Activated CD4-positive, alpha-beta T cell treated with anti-CD3 and anti-CD28 coated beads, Interleukin-2, amount 50 U/mL, for 1 hour (primary cell): ENCODE data around the gene GABPB1.

Source experiments
- DNase-seq: peaks from one replicate; pipeline ENCODE4 v3.0.0-alpha.2; 2020

The GABPB1 gene

DNA sequence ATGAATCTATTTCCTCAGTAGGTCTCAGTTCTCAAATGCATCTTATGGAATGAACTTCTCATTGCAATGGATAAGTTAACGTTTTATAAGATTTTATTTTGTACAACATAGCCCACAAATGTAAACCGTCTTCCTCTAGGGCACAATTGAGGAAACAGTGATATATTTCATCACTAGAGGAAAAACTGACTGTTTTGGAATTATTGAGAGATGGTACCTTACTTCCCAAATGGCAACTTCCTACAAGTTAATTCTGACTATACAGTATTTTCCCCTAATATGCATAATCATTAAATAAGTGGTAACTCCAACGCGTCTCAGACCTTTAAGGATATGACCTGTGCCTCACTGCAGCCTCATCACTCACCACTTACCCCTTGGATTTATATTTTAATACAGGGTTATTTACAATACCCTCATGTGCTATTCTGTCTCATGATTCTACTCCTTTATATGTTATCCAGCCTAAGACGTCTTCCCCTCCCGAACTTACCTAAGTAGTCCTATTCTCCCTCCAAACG, 13.3 kb downstream of the GABPB1 start:
- DNase-seq: no peak

GRCh38 chr15:50340416-50340815, 14.6 kb downstream of the GABPB1 start:
- no peak for DNase-seq

DNA sequence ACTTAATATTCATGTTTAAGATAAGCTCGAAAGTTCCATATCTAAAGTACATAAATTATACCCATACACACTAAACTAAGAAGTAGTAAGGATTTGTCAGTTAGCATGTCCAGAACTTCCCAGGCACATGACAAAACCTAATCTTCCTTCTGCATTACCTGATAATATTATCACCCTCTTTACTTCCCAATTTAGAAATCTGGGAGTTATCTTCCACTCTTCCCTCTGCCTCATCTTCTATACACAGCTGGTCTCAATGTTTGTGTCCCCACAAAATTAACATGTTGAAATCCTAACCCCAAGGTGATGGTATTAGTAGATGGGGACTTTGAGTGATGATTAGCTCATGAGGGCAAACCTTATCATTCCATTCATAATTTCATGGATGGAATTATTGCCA, 15.3 kb downstream of the GABPB1 start:
- DNase-seq: no peak

GRCh38 chr15:50335251-50335650, 19.7 kb downstream of the GABPB1 start:
- DNase-seq: no peak

DNA sequence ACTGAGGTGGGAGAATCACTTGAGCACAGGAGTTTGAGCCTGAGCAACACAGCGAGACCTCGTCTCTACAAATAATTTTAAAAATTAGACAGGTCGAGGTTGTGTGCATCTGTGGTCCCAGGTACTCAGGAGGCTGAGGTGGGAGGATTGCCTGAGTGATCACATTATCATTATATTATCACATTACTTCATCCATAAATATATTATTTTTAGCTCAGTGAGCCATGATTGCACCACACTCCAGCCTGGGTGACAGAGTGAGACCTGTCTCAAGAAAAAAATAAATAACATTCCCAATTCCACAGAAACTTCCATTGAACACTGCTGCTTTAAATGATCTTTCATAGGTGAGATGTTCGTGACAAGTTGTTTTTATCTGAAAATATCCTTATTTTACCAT, 21.8 kb downstream of the GABPB1 start:
- DNase-seq: no peak

GRCh38 chr15:50330921-50331320, 24.1 kb downstream of the GABPB1 start:
- DNase-seq: no peak

- no peak for DNase-seq
Observed at GRCh38 chr15:50328116-50328515, 26.9 kb downstream of the GABPB1 start.

GRCh38 chr15:50321680-50322210, 33.3 kb downstream of the GABPB1 start:
- no peak for DNase-seq

GRCh38 chr15:50320504-50320903, 34.5 kb downstream of the GABPB1 start:
- no peak for DNase-seq

- no peak for DNase-seq
Observed at GRCh38 chr15:50318697-50319096, 36.3 kb downstream of the GABPB1 start.

- DNase-seq: no peak
Observed at GRCh38 chr15:50315814-50316630, 39.0 kb downstream of the GABPB1 start.

- DNase-seq: no peak
Observed at GRCh38 chr15:50312636-50313035, 42.4 kb downstream of the GABPB1 start.

GRCh38 chr15:50307799-50308198, 47.2 kb downstream of the GABPB1 start:
- DNase-seq: no peak

DNA sequence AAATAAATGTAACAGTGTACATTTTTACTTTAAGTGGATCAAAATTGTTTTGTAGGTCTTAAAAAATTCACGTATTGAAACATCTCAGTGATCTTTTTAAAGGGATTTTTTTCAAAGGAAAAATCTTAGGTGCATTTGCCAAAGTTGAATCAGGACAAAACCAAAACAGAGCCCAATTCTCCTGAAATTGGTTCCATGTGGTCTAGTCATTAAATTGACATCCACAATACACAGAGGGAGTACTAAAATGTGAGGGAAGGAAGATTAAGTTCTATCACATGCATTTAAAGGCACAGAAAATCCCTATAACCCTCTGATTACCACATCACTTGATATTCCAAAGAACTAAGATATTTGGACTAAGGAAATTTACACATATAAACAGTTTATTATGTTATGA, 50.2 kb downstream of the GABPB1 start:
- no peak for DNase-seq

DNA sequence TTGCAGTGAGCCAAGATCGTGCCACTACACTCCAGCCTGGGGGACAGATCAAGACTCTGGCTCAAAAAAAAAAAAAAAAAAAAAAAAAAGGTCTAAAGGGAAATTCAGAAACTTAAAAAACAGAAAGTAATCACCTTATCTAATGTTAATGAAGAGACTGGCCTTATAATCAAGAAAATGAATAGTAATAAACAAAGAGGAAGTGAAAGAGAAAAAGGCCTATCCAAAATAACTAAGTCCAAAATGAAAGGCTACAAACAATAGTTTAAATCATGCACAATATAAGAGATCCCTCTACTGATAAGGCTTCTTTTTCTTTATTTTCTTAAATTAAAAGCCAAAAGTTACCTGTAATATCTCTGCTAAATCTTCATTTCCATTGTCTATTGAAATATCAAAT, 52.4 kb downstream of the GABPB1 start:
- no peak for DNase-seq

- no peak for DNase-seq
Observed at GRCh38 chr15:50298340-50298739, 56.7 kb downstream of the GABPB1 start.

DNA sequence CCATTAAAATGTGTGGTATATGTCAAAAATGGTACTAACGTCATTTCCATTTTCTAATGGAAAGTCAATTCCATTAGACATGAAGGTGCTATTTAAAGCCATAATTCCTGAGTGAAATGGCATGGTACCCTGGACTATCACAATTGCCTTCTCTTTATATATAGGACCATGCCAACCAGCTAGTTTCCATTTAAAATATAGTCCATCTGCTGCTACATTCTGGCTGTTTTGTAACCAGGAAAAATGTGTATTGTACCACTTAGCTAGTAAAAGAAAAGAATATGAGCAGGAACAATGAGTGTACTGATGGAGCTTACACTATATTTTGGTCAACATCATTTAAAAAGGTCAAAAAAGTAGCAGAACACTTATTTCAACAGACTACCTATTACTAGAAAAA, 59.0 kb downstream of the GABPB1 start:
- DNase-seq: no peak

GRCh38 chr15:50289749-50290148, 65.2 kb downstream of the GABPB1 start:
- DNase-seq: no peak

DNA sequence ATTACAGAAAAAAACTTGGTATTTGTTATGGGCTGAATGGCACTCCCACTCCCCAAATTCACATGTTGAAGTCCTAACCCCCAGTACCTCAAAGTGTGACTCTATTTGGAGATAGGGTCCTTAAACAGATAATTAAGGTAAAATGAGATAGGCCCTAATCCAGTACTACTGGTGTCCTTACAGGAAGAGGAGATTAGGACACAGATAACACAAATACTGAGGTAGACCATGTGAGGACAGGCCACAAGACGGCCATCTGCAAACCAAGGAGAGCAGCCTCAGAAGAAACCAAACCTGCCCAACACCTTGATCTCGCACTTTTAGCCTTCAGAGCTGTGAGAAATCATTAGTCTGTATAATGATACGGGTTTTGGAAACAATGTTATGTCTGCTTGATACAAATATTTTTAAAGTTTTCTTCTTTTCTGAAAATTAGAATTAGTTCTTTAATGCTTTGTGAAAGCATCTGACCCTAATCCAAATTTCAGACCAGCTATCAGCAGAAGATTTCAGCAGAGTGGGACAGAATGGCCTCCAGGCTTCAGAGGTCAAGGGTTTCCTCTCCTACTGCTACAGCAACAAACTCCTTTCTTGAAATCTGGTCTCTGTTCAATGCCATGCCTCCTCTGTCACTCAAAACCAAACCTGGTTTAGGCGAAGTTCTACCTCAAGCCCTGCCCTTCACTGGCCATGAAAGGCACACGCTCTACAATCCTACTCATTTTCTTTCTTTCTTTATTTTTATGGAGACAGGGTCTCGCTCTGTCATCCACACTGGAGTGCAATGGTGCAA, 67.5 kb downstream of the GABPB1 start:
- DNase-seq: no peak

DNA sequence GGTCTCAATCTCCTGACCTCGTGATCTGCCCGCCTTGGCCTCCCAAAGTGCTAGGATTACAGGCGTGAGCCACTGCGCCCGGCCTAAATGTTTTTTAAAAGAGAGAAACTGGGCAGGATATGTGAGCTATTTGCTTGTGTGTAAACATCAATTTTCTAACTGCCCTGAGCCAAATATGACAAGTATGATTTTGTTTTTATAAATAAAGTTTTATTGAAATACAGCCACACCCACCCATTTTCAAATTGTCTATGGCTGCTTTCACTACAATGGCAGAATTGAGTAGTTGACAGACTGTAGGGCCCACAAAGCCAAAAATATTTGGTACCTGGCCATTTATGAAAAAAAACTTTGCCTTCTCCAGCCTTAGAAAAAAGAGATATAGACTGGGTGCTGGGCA, 73.6 kb downstream of the GABPB1 start:
- no peak for DNase-seq

- DNase-seq: no peak
Observed at GRCh38 chr15:50280271-50280670, 74.7 kb downstream of the GABPB1 start.

DNA sequence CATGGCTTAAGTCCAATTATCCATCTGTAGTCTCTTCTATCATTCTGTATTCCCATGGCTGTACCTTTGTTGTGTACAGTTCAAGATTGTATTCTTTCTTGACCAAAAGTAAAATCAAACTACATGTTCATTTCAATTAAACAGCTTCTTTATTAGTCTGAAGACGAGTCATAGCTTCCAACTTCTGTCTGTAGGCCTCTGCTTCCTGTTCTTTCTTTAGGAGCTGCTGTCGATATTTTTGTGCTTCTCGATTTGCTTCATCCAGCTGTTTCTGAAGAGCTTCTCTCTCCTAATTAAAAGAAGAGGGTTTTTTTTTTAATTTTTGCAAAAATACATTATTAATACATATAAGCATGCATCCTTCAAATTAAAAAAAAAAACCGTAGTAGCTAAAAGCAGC, 76.5 kb downstream of the GABPB1 start:
- DNase-seq: no peak

DNA sequence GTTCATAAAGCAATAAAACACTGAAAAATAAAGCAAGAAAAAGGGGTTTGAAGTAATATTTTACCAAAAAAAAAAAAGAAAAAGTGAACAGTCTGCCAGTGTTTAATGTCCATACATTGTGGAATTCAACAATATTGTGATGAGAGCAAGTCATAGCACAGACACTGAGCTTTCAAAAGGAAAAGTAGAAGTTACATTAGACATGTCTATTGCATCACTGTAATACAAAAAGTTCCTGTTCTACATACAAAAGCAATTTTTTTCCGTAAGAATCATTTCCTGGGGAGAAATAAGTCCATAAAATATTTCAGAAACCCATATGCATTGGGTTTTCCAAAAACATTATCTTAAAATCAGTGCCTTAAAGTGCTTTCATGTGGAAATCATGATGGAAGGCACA, 77.6 kb downstream of the GABPB1 start:
- DNase-seq: no peak

DNA sequence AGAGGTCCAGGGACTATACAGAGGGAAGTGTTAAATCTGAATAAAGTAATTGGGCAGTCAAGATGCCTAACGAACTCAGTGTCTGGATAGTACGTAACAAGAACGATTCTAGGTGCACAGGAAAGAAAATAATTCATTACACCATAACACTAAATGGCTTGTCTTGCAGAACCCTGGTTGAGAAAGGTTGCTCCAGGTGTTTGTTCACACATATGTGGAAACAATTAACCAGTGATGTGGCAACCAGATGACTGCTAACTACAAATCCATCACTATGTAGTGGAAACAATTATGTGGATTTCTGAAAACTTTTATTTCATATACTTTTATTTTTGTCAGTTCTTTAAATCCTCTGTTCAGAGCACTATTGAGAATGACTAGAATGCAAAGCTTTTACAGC, 79.1 kb downstream of the GABPB1 start:
- no peak for DNase-seq
